Peyer's patch (tissue), 4 donors: ENCODE data around the gene TSPAN31. TPM values are rescaled to one million over a fixed set of nuclear protein-coding genes. Genes with fewer than 3 reads are reported as not detected.
"Not testable (repeated sequence)": the region's sequence is repeated elsewhere in the genome, so short reads cannot be mapped to it uniquely, and the experiment has no call there.

Source experiments
- DNase-seq, 3 donors: peaks; one replicate each; pipeline ENCODE4 v3.0.0-alpha.2; 2017 to 2019
- H3K27ac ChIP-seq, 4 donors: fragments of 200-600 bp; sonication (generic); one replicate each; pipeline ENCODE4 v1.5.1; 2016 to 2019
- H3K27me3 ChIP-seq, 2 donors: fragments of 200-600 bp; sonication (generic); one replicate each; pipeline ENCODE4 v1.5.1; 2019
- H3K36me3 ChIP-seq, 3 donors: fragments of 200-600 bp; sonication (generic); one replicate each; pipeline ENCODE4 v1.5.1; 2016 to 2019
- H3K4me1 ChIP-seq, 4 donors: fragments of 200-600 bp; sonication (generic); one replicate each; pipeline ENCODE4 v1.5.1; 2016 to 2019
- H3K4me3 ChIP-seq, 4 donors: fragments of 200-600 bp; sonication (generic); 1 replicate in 3 of 4; 2 replicates in 1 of 4; pipeline ENCODE4 v1.5.1; 2016 to 2019; ENCODE audit warnings: mild to moderate bottlenecking in 1 of 4
- H3K9me3 ChIP-seq, 4 donors: fragments of 200-600 bp; sonication (generic); one replicate each; pipeline ENCODE4 v1.5.1; 2016 to 2019; ENCODE audit warnings: mild to moderate bottlenecking in 1 of 4
- POLR2A ChIP-seq, 2 donors: fragments of 450-650 bp; IDR thresholded peaks; one replicate each; pipeline ENCODE4 v1.5.1; 2017; ENCODE audit warnings: antibody characterized with exemption in 2 of 2, mild to moderate bottlenecking in 2 of 2, moderate library complexity in 2 of 2
- total RNA-seq, 4 donors: library from RNA; depleted of rRNA; stranded (reverse); fragments of >200 nt; gene quantifications; one replicate each; pipeline ENCODE4 v1.1.0, GENCODE V29; 2016
- TF ChIP-seq, protein P1 (sequence below), 6 experiments: fragments of 450-650 bp in 4 of 6; fragments of 200-600 bp in 2 of 6; sonication (generic) in 1 of 6; IDR thresholded peaks; one replicate each; pipeline ENCODE4 v1.5.1; 2017 to 2019; ENCODE audit warnings: antibody characterized with exemption in 6 of 6, mild to moderate bottlenecking in 3 of 6, moderate library complexity in 1 of 6

Gene TSPAN31
- total RNA-seq, 4 donors from 2014 or later = 45.7 to 65.7 (median 55.6) TPM

DNA sequence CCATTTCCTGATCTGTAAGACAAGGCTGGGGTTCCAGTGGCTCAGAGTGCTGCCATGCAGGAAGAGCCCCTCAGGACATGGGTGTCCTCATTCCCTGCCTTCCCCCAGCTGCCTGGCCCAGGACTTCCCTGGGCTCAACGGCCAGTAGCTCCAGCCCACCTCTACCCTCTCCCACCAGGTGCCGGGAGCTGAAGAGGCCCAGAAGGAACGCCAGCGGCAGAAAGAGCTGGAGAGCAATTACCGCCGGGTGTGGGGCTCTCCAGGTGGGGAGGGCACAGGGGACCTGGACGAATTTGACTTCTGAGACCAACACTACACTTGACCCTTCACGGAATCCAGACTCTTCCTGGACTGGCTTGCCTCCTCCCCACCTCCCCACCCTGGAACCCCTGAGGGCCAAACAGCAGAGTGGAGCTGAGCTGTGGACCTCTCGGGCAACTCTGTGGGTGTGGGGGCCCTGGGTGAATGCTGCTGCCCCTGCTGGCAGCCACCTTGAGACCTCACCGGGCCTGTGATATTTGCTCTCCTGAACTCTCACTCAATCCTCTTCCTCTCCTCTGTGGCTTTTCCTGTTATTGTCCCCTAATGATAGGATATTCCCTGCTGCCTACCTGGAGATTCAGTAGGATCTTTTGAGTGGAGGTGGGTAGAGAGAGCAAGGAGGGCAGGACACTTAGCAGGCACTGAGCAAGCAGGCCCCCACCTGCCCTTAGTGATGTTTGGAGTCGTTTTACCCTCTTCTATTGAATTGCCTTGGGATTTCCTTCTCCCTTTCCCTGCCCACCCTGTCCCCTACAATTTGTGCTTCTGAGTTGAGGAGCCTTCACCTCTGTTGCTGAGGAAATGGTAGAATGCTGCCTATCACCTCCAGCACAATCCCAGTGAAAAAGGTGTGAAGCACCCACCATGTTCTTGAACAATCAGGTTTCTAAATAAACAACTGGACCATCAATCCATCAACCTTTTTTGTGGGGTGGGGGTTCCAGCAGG is 23.9 kb upstream of the TSPAN31 start:
- Histone ChIP-seq H3K36me3 (peaks cover 0 to 60% (median 0%) of the 10 kb centered on the region in 3 donors), H3K9me3 (no peaks in the 10 kb centered on the region), H3K27ac (no peak overlapping the region), H3K4me3 (no peak overlapping the region), H3K4me1 (no peaks in the 10 kb centered on the region), H3K27me3 (no peaks in the 10 kb centered on the region)
- no peak for TF ChIP-seq POLR2A (IDR thresholded peaks at IDR 0.05)
- TF ChIP-seq, protein P1, sequence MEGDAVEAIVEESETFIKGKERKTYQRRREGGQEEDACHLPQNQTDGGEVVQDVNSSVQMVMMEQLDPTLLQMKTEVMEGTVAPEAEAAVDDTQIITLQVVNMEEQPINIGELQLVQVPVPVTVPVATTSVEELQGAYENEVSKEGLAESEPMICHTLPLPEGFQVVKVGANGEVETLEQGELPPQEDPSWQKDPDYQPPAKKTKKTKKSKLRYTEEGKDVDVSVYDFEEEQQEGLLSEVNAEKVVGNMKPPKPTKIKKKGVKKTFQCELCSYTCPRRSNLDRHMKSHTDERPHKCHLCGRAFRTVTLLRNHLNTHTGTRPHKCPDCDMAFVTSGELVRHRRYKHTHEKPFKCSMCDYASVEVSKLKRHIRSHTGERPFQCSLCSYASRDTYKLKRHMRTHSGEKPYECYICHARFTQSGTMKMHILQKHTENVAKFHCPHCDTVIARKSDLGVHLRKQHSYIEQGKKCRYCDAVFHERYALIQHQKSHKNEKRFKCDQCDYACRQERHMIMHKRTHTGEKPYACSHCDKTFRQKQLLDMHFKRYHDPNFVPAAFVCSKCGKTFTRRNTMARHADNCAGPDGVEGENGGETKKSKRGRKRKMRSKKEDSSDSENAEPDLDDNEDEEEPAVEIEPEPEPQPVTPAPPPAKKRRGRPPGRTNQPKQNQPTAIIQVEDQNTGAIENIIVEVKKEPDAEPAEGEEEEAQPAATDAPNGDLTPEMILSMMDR (IDR thresholded peaks at IDR 0.05) = no peak
- DNase-seq = peak in 1 of 3 donors; percentile 33

DNA sequence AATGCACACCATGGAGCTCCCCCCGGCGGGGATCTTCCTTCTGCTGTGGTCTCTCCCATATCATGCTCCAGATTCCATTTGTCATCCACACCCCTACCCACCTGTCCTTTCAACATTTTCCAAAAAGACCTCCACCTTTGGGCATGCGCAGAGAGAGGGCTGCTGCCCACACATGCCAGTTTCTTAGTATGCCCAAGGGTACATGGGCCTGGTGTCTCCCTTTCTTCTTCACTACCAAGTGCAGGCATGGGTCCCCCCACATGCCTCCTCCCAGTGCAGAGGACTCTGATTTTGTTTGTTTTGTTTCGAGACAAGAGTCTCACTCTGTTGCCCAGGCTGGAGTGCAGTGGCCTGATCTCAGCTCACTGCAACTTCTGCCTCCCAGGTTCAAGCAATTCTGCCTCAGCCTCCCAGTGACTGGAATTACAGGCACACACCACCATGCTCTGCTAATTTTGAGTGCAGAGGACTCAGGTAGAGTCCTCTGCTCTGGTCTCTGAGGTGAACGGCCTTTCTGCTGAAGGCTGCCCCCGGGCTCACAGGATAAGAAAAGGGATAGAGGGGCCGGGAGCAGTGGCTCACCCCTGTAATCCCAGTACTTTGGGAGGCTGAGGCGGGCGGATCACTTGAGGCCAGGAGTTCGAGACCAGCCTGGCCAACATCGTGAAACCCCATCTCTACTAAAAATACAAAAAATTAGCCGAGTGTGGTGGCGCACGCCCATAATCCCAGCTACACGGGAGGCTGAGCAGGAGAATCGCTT is 22.8 kb upstream of the TSPAN31 start:
- H3K4me1 ChIP-seq, H3K27ac ChIP-seq, H3K27me3 ChIP-seq, H3K9me3 ChIP-seq, H3K4me3 ChIP-seq: not testable (repeated sequence)
- H3K36me3 ChIP-seq = peaks cover 0 to 49% (median 0%) of the 10 kb centered on the region in 3 donors
- peak in 1 of 3 donors; percentile 39 for DNase-seq

DNA sequence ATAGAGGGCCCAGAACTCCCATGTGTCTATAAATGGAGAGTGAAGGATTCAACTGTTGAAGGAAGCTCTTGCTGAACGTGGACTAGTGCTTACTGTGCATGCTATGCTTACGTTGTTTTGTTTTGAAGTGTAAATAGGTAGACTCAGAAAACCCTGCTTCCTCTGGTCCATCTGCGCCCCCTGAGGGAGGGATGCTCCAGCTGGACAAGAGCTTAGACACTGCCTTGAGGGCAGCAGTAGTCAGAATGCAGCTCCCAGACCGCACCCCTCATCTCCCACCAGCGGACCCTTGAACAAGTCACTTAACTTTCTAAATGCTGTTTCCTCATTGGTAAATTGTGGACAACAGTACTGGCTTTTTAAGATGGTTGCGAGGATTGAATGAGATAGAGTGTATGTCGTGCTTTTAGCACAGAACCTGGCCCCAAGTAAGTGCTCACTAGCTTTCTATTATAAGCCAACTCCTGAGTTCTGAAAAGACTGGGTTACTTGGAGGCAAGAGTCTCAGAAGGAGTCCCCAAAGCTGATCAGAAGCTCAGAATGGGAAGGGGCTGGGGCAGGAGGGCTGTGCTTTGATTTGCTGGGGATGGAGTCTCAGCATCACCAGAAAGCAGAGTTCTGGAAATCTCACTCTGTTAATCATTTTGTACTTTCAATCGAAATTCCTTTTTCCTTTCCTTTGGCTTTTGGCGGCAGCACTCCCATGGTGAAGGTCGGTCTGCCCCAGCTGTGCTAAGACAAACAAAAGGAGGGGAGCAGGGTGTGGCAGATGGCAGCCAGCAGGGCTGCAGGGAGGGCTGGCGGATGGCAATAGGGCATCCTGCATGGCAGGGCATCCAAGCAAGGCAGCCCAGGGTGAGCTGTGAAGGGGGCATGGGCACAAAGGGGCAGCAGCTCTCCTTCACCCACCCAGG is 21.9 kb upstream of the TSPAN31 start:
- no peak overlapping the region for H3K27ac ChIP-seq
- peaks cover 0 to 39% (median 0%) of the 10 kb centered on the region in 3 donors for H3K36me3 ChIP-seq
- peak in 1 of 3 donors; percentile 44 for DNase-seq
- peaks cover 0 to 4% of the 10 kb centered on the region in 2 donors for H3K27me3 ChIP-seq
- TF ChIP-seq POLR2A (IDR thresholded peaks at IDR 0.05) = no peak
- TF ChIP-seq, protein P1 (IDR thresholded peaks at IDR 0.05) = no peak
- peaks cover 0 to 9% (median 0%) of the 10 kb centered on the region in 4 donors for H3K4me1 ChIP-seq
- no peak overlapping the region for H3K4me3 ChIP-seq
- no peaks in the 10 kb centered on the region for H3K9me3 ChIP-seq

DNA sequence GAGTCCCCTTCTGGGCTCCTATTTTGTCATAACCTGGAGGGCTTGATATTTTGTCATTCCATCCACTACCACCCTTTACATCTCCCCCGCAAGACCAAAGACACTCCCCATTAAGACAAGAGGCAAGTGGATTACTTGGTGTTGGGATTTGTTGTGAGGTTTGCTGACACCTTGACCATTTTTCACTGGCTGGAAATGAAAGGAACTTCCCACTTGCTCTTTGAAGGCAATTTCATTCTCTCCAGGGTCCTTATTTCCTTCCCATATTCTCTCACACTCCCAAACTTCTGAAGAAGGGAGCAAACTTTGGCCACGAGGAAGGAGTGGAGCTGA is 21.2 kb upstream of the TSPAN31 start:
- H3K27me3 ChIP-seq = peaks cover 0 to 6% of the 10 kb centered on the region in 2 donors
- H3K4me1 ChIP-seq = peaks cover 0 to 9% (median 0%) of the 10 kb centered on the region in 4 donors
- peaks cover 0 to 33% (median 0%) of the 10 kb centered on the region in 3 donors for H3K36me3 ChIP-seq
- H3K4me3 ChIP-seq = no peak overlapping the region
- no peak for TF ChIP-seq POLR2A (IDR thresholded peaks at IDR 0.05)
- TF ChIP-seq, protein P1 (IDR thresholded peaks at IDR 0.05) = no peak
- no peaks in the 10 kb centered on the region for H3K9me3 ChIP-seq
- DNase-seq = peak in 1 of 3 donors; percentile 23
- no peak overlapping the region for H3K27ac ChIP-seq

DNA sequence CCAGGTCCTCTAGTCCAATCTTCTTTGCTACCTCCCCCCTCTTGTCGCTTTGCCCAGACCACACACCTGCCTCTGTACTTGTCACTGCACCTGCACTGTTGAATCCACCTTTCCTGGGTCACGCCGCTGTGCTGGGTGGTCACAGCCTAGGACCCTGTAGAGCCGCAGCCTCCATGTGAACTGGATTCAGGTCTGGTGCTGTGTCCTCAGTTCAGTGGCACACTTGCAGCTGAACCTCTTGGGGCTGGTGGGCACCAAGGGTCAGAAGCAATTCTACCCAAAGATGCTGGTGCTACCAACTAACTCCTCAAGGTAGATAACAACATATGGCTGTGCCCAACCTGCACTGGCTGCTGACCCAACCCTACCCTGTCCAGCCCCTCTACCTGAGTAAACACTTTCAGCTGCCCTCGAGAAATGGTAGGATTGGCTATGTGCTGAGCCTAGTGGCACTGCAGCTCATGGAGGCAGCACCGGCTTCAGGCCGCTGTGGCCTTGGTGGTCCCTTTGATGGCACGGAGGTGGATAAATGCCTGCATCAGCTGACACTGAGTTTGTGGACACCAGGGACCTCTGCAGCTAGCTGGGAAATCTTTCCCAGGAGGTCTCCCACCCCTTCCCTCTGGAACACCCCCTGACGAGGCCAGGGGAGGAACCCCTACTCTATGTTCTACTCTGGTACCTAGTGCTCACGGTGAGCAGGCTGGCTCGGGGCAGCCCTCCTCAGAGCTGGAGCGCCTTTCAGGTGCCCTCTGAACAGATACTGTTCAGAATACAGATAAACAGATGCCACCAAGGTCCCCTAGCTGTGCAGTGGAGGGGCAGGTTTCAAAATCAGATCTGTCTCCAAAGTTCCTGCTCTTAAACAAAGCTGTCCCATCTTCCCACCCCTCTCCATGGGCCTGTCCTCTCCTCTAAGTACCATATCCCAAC is 20.6 kb upstream of the TSPAN31 start:
- Histone ChIP-seq H3K27me3 (peaks cover 0 to 8% of the 10 kb centered on the region in 2 donors), H3K4me1 (peaks cover 0 to 9% (median 0%) of the 10 kb centered on the region in 4 donors), H3K9me3 (no peaks in the 10 kb centered on the region), H3K4me3 (no peak overlapping the region), H3K36me3 (peaks cover 0 to 27% (median 0%) of the 10 kb centered on the region in 3 donors), H3K27ac (no peak overlapping the region)
- TF ChIP-seq, protein P1 (IDR thresholded peaks at IDR 0.05) = no peak
- TF ChIP-seq POLR2A (IDR thresholded peaks at IDR 0.05) = no peak
- peak in 1 of 3 donors; percentile 40 for DNase-seq
